ENCODE data around the gene GRID1.

GRID1 gene

DNA sequence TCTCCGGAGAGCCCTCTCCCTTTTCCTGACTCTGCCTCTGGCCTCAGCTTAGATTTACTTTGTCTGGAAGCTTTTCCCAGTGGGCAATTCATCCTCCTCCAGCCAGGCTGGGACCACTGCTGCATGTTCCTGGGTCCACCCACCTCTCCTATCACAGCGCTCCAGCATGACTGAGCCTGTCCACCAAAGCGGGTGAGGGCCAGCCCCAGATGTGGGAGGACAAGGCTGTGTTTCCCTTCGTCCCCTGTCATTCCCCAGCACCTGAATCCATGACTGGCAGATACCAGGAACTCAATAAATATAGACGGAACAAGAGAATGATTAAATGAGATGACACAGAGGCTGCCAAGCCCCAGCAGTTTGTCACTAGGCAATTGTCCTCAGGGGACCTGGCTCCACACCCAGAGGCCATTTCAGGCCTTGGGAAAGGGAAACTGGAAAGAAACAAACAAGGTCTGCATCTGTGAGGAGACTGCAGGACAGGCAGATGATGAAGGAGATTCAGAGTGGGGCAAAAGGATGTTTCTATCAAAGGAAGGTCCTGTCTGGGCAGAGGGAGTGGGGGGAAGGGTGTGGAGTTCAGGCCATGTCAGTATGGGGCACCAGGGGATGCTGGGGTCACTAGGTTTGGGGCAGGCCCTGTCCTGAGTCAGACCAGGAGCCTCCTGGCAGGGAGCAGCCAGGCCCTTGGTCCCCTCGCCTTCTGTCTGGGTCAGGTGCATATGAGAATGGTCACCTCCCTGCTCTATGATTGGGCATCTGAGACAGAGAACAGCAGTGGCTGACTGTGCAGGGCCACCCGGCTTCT lies 576.4 kb downstream of the GRID1 start:
- H2AK5ac ChIP-seq (ENCODE audit: low read length, severe bottlenecking), result no peak overlapping the region
- no peaks in the 10 kb centered on the region for H3K36me3 ChIP-seq (ENCODE audit: control insufficient read depth in 1 of 2, insufficient read depth in 2 of 2, low read depth in 1 of 2, low read length in 2 of 2)
- H2BK15ac ChIP-seq (ENCODE audit: low read depth, poor library complexity, severe bottlenecking), result no peak overlapping the region
- H3K14ac ChIP-seq (ENCODE audit: low read length in 2 of 2), result no peak overlapping the region
- H4K91ac ChIP-seq (ENCODE audit: low read length), result no peak overlapping the region
- H3K4me1 ChIP-seq (ENCODE audit: control insufficient read depth, insufficient read depth, low read depth, low read length), result no peaks in the 10 kb centered on the region
- H3K23ac ChIP-seq (ENCODE audit: low read length in 2 of 2), result no peak overlapping the region
- H2BK120ac ChIP-seq (ENCODE audit: low read depth, low read length), result no peak overlapping the region
- no peak overlapping the region for H2BK12ac ChIP-seq (ENCODE audit: low read length in 2 of 2)
- H3K27ac ChIP-seq (ENCODE audit: low read length, poor library complexity, severe bottlenecking), result no peak overlapping the region
- H3K79me1 ChIP-seq (replicated peaks; ENCODE audit: low read length, poor library complexity, severe bottlenecking), result no peaks in the 10 kb centered on the region
- no peak overlapping the region for H3K4me3 ChIP-seq (ENCODE audit: insufficient read depth in 1 of 2, low read depth in 1 of 2, low read length in 2 of 2)
- peaks cover 0 to 5% of the 10 kb centered on the region in 2 experiments for H3K27me3 ChIP-seq (ENCODE audit: control insufficient read depth in 1 of 2, insufficient read depth in 1 of 2, low read length in 2 of 2)
- no peaks in the 10 kb centered on the region for H3K9me3 ChIP-seq (ENCODE audit: control insufficient read depth, low read length)
- H2BK5ac ChIP-seq (ENCODE audit: low read depth, low read length, poor library complexity, severe bottlenecking), result no peak overlapping the region
- no peak overlapping the region for H3K4ac ChIP-seq (ENCODE audit: low read depth in 1 of 2, low read length in 2 of 2)
- H2AFZ ChIP-seq (ENCODE audit: low read depth, low read length), result no peak overlapping the region
- H3K9ac ChIP-seq (ENCODE audit: low read length), result no peak overlapping the region
- H3K18ac ChIP-seq (ENCODE audit: low read depth in 1 of 2, low read length in 2 of 2), result no peak overlapping the region
- H3K4me2 ChIP-seq (ENCODE audit: low read length, poor library complexity, severe bottlenecking), result no peak overlapping the region
- no peak overlapping the region for H4K8ac ChIP-seq (ENCODE audit: low read length)
- no peak for DNase-seq
- WGBS, result 81% methylated on average over 7 of the region's 7 CpGs

DNA sequence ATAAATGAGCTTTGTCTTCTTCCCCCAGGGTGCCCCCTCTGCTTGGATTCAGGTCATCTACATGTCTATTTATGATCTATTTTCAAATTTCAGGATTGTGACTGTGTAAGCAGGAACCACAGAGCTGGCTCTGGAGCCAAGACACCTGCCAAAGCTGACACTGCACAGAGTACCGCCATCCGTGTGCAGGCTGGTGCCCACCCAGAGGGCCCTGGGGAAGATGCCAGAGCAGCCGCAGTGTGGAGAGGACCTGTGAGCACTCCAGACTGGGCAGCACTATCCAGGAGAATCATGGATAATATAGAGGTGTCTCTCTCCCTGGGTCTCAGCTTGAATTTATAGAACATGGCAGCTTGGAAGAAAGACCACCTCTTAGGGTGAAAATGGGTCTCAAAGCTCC lies 577.5 kb downstream of the GRID1 start:
- Histone ChIP-seq H3K4me2 (ENCODE audit: low read length, poor library complexity, severe bottlenecking) (no peak overlapping the region), H2AFZ (ENCODE audit: low read depth, low read length) (no peak overlapping the region), H3K9ac (ENCODE audit: low read length) (no peak overlapping the region), H3K18ac (ENCODE audit: low read depth in 1 of 2, low read length in 2 of 2) (no peak overlapping the region), H3K14ac (ENCODE audit: low read length in 2 of 2) (no peak overlapping the region), H2BK12ac (ENCODE audit: low read length in 2 of 2) (no peak overlapping the region), H3K4ac (ENCODE audit: low read depth in 1 of 2, low read length in 2 of 2) (no peak overlapping the region), H2BK15ac (ENCODE audit: low read depth, poor library complexity, severe bottlenecking) (no peak overlapping the region), H4K8ac (ENCODE audit: low read length) (no peak overlapping the region), H3K36me3 (ENCODE audit: control insufficient read depth in 1 of 2, insufficient read depth in 2 of 2, low read depth in 1 of 2, low read length in 2 of 2) (no peaks in the 10 kb centered on the region), H3K23ac (ENCODE audit: low read length in 2 of 2) (no peak overlapping the region), H4K91ac (ENCODE audit: low read length) (no peak overlapping the region), H2BK120ac (ENCODE audit: low read depth, low read length) (no peak overlapping the region), H3K27me3 (ENCODE audit: control insufficient read depth in 1 of 2, insufficient read depth in 1 of 2, low read length in 2 of 2) (peaks cover 0 to 5% of the 10 kb centered on the region in 2 experiments), H3K79me1 (replicated peaks; ENCODE audit: low read length, poor library complexity, severe bottlenecking) (no peaks in the 10 kb centered on the region), H3K4me1 (ENCODE audit: control insufficient read depth, insufficient read depth, low read depth, low read length) (no peaks in the 10 kb centered on the region), H3K4me3 (ENCODE audit: insufficient read depth in 1 of 2, low read depth in 1 of 2, low read length in 2 of 2) (no peak overlapping the region), H2BK5ac (ENCODE audit: low read depth, low read length, poor library complexity, severe bottlenecking) (no peak overlapping the region), H3K27ac (ENCODE audit: low read length, poor library complexity, severe bottlenecking) (no peak overlapping the region), H2AK5ac (ENCODE audit: low read length, severe bottlenecking) (no peak overlapping the region), H3K9me3 (ENCODE audit: control insufficient read depth, low read length) (no peaks in the 10 kb centered on the region)
- no peak for DNase-seq
- 91% methylated on average over 3 of the region's 3 CpGs for WGBS

DNA sequence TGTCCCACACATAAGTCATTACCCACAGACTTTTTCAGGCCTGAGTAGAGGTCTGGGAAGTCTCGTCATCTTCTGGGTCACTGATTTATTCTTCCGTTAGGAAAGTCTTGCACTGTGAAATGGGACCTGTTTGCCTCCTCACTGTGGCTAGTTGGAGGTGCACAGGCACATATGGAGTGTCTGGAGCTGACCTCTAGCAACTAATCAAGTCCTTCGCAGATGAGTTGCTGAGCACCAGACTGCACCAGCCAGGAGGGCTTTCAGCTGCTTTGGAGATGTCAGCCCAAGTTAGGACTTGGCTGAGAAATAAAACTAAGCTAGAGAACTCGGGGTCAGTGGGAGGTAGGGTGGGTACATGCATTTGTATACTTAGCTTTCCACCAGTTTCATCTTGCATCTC lies 578.0 kb downstream of the GRID1 start:
- no peak overlapping the region for H2AFZ ChIP-seq (ENCODE audit: low read depth, low read length)
- no peak overlapping the region for H3K4ac ChIP-seq (ENCODE audit: low read depth in 1 of 2, low read length in 2 of 2)
- no peak overlapping the region for H4K8ac ChIP-seq (ENCODE audit: low read length)
- H3K14ac ChIP-seq (ENCODE audit: low read length in 2 of 2), result no peak overlapping the region
- H3K4me2 ChIP-seq (ENCODE audit: low read length, poor library complexity, severe bottlenecking), result no peak overlapping the region
- no peak overlapping the region for H3K23ac ChIP-seq (ENCODE audit: low read length in 2 of 2)
- H3K27ac ChIP-seq (ENCODE audit: low read length, poor library complexity, severe bottlenecking), result no peak overlapping the region
- H3K36me3 ChIP-seq (ENCODE audit: control insufficient read depth in 1 of 2, insufficient read depth in 2 of 2, low read depth in 1 of 2, low read length in 2 of 2), result no peaks in the 10 kb centered on the region
- no peak overlapping the region for H3K4me3 ChIP-seq (ENCODE audit: insufficient read depth in 1 of 2, low read depth in 1 of 2, low read length in 2 of 2)
- H3K79me1 ChIP-seq (replicated peaks; ENCODE audit: low read length, poor library complexity, severe bottlenecking), result no peaks in the 10 kb centered on the region
- no peaks in the 10 kb centered on the region for H3K9me3 ChIP-seq (ENCODE audit: control insufficient read depth, low read length)
- no peaks in the 10 kb centered on the region for H3K4me1 ChIP-seq (ENCODE audit: control insufficient read depth, insufficient read depth, low read depth, low read length)
- no peak overlapping the region for H2BK120ac ChIP-seq (ENCODE audit: low read depth, low read length)
- H2BK15ac ChIP-seq (ENCODE audit: low read depth, poor library complexity, severe bottlenecking), result no peak overlapping the region
- H3K18ac ChIP-seq (ENCODE audit: low read depth in 1 of 2, low read length in 2 of 2), result no peak overlapping the region
- no peak for DNase-seq
- H3K27me3 ChIP-seq (ENCODE audit: control insufficient read depth in 1 of 2, insufficient read depth in 1 of 2, low read length in 2 of 2), result peaks cover 0 to 5% of the 10 kb centered on the region in 2 experiments
- no peak overlapping the region for H2BK12ac ChIP-seq (ENCODE audit: low read length in 2 of 2)
- H2AK5ac ChIP-seq (ENCODE audit: low read length, severe bottlenecking), result no peak overlapping the region
- no peak overlapping the region for H3K9ac ChIP-seq (ENCODE audit: low read length)
- no peak overlapping the region for H4K91ac ChIP-seq (ENCODE audit: low read length)
- WGBS, result 74% methylated on average over 3 of the region's 4 CpGs
- no peak overlapping the region for H2BK5ac ChIP-seq (ENCODE audit: low read depth, low read length, poor library complexity, severe bottlenecking)

- peaks cover 0 to 5% of the 10 kb centered on the region in 2 experiments for H3K27me3 ChIP-seq (ENCODE audit: control insufficient read depth in 1 of 2, insufficient read depth in 1 of 2, low read length in 2 of 2)
- H3K4me1 ChIP-seq (ENCODE audit: control insufficient read depth, insufficient read depth, low read depth, low read length), result no peaks in the 10 kb centered on the region
- DNase-seq, result no peak
- no peak overlapping the region for H3K23ac ChIP-seq (ENCODE audit: low read length in 2 of 2)
- H3K9me3 ChIP-seq (ENCODE audit: control insufficient read depth, low read length), result no peaks in the 10 kb centered on the region
- no peak overlapping the region for H3K14ac ChIP-seq (ENCODE audit: low read length in 2 of 2)
- no peaks in the 10 kb centered on the region for H3K79me1 ChIP-seq (replicated peaks; ENCODE audit: low read length, poor library complexity, severe bottlenecking)
- 100% methylated on average over 1 of the region's 3 CpGs for WGBS
- no peak overlapping the region for H3K18ac ChIP-seq (ENCODE audit: low read depth in 1 of 2, low read length in 2 of 2)
- H2BK12ac ChIP-seq (ENCODE audit: low read length in 2 of 2), result no peak overlapping the region
- H3K4me2 ChIP-seq (ENCODE audit: low read length, poor library complexity, severe bottlenecking), result no peak overlapping the region
- no peak overlapping the region for H2BK5ac ChIP-seq (ENCODE audit: low read depth, low read length, poor library complexity, severe bottlenecking)
- no peak overlapping the region for H3K9ac ChIP-seq (ENCODE audit: low read length)
- H2BK15ac ChIP-seq (ENCODE audit: low read depth, poor library complexity, severe bottlenecking), result no peak overlapping the region
- no peak overlapping the region for H3K4me3 ChIP-seq (ENCODE audit: insufficient read depth in 1 of 2, low read depth in 1 of 2, low read length in 2 of 2)
- no peaks in the 10 kb centered on the region for H3K36me3 ChIP-seq (ENCODE audit: control insufficient read depth in 1 of 2, insufficient read depth in 2 of 2, low read depth in 1 of 2, low read length in 2 of 2)
- no peak overlapping the region for H2AFZ ChIP-seq (ENCODE audit: low read depth, low read length)
- H3K4ac ChIP-seq (ENCODE audit: low read depth in 1 of 2, low read length in 2 of 2), result no peak overlapping the region
- no peak overlapping the region for H4K91ac ChIP-seq (ENCODE audit: low read length)
- H3K27ac ChIP-seq (ENCODE audit: low read length, poor library complexity, severe bottlenecking), result no peak overlapping the region
- H4K8ac ChIP-seq (ENCODE audit: low read length), result no peak overlapping the region
- no peak overlapping the region for H2BK120ac ChIP-seq (ENCODE audit: low read depth, low read length)
- H2AK5ac ChIP-seq (ENCODE audit: low read length, severe bottlenecking), result no peak overlapping the region
Measured at GRCh38 chr10:85787881-85788280, 578.7 kb downstream of the GRID1 start.

Data from mesenchymal stem cell (in vitro differentiated cells and primary cell).